H9 (cell line): ENCODE measurements around the gene ANTXRL. TPM values are rescaled to one million over a fixed set of nuclear protein-coding genes. Genes with fewer than 3 reads are reported as not detected.

ENCODE experiments used
- DNase-seq: peaks from one replicate; pipeline ENCODE4 v3.0.0-alpha.2; 2017
- H2AFZ ChIP-seq: one replicate; pipeline ENCODE4 v1.6.1; 2013; ENCODE audit warnings: mild to moderate bottlenecking, low read length, control low read depth, moderate library complexity
- H2AK5ac ChIP-seq: 2 replicates; pipeline ENCODE4 v1.6.1; 2013; ENCODE audit warnings: low read length, control low read depth, mixed read lengths; ENCODE audit not compliant: insufficient read length
- H2BK120ac ChIP-seq: one replicate; pipeline ENCODE4 v1.6.1; 2013; ENCODE audit warnings: low read depth, mild to moderate bottlenecking, low read length, control low read depth, inconsistent platforms; ENCODE audit not compliant: poor library complexity, severe bottlenecking
- H2BK12ac ChIP-seq: 2 replicates; pipeline ENCODE4 v1.6.1; 2013; ENCODE audit warnings: low read length, control low read depth, mixed read lengths, low read depth; ENCODE audit not compliant: insufficient read length
- H2BK15ac ChIP-seq: 2 replicates; pipeline ENCODE4 v1.6.1; 2013; ENCODE audit warnings: low read depth, low read length, control low read depth
- H2BK20ac ChIP-seq: one replicate; pipeline ENCODE4 v1.6.1; 2013; ENCODE audit warnings: low read depth, mild to moderate bottlenecking, low read length, control low read depth, inconsistent platforms; ENCODE audit not compliant: poor library complexity, severe bottlenecking
- H2BK5ac ChIP-seq: 2 replicates; pipeline ENCODE4 v1.6.1; 2013; ENCODE audit warnings: low read length, control low read depth, mixed read lengths; ENCODE audit not compliant: insufficient read length
- H3K14ac ChIP-seq: 2 replicates; pipeline ENCODE4 v1.6.1; 2013; ENCODE audit warnings: low read length, control low read depth; ENCODE audit not compliant: insufficient read depth
- H3K18ac ChIP-seq: 2 replicates; pipeline ENCODE4 v1.6.1; 2013; ENCODE audit warnings: low read depth, mild to moderate bottlenecking, mixed read lengths, low read length, control low read depth; ENCODE audit not compliant: insufficient read length
- H3K23ac ChIP-seq: 2 replicates; pipeline ENCODE4 v1.6.1; 2013; ENCODE audit warnings: low read length, control low read depth, mixed read lengths, low read depth; ENCODE audit not compliant: insufficient read length
- H3K23me2 ChIP-seq: 2 replicates; pipeline ENCODE4 v1.6.1; 2013; ENCODE audit warnings: low read depth, mild to moderate bottlenecking, mixed read lengths, low read length, control low read depth; ENCODE audit not compliant: insufficient read length, poor library complexity, severe bottlenecking
- H3K27ac ChIP-seq: 2 replicates; pipeline ENCODE4 v1.5.1; 2013; ENCODE audit warnings: low read length, control low read depth, mixed read lengths, low read depth; ENCODE audit not compliant: insufficient read length
- H3K27me3 ChIP-seq: 2 replicates; pipeline ENCODE4 v1.6.1; 2013; ENCODE audit warnings: low read length, control low read depth, inconsistent platforms; ENCODE audit not compliant: insufficient read depth
- H3K4ac ChIP-seq: 2 replicates; pipeline ENCODE4 v1.6.1; 2013; ENCODE audit warnings: low read depth, mild to moderate bottlenecking, control low read depth, inconsistent platforms, low read length, moderate library complexity
- H3K4me1 ChIP-seq: 2 replicates; pipeline ENCODE4 v1.6.1; 2013; ENCODE audit warnings: low read length, control low read depth, inconsistent platforms; ENCODE audit not compliant: insufficient read depth
- H3K4me2 ChIP-seq: 2 replicates; pipeline ENCODE4 v1.6.1; 2013; ENCODE audit warnings: low read length, control low read depth, mixed read lengths; ENCODE audit not compliant: insufficient read length, insufficient read depth
- H3K56ac ChIP-seq: 2 replicates; pipeline ENCODE4 v1.6.1; 2013; ENCODE audit warnings: low read depth, mild to moderate bottlenecking, mixed read lengths, low read length, control low read depth; ENCODE audit not compliant: insufficient read length
- H3K79me1 ChIP-seq: 2 replicates; pipeline ENCODE4 v1.6.1; 2013; ENCODE audit warnings: low read depth, mild to moderate bottlenecking, moderate library complexity, low read length, control low read depth, inconsistent platforms; ENCODE audit not compliant: insufficient read depth, poor library complexity, severe bottlenecking
- H3K79me2 ChIP-seq: 2 replicates; pipeline ENCODE4 v1.6.1; 2013; ENCODE audit warnings: low read length, control low read depth, inconsistent platforms; ENCODE audit not compliant: insufficient read depth
- H3K9ac ChIP-seq: 2 replicates; pipeline ENCODE4 v1.6.1; 2013; ENCODE audit warnings: low read length, control low read depth, mixed read lengths; ENCODE audit not compliant: insufficient read length; ENCODE audit errors: extremely low read depth
- H3K9me3 ChIP-seq: one replicate; pipeline ENCODE4 v1.6.1; 2013; ENCODE audit warnings: low read depth, low read length, inconsistent platforms; ENCODE audit not compliant: control insufficient read depth
- H3T11ph ChIP-seq: one replicate; pipeline ENCODE4 v1.6.1; 2013; ENCODE audit warnings: mild to moderate bottlenecking, low read length, control low read depth, inconsistent platforms
- H4K20me1 ChIP-seq: one replicate; pipeline ENCODE4 v1.6.1; 2013; ENCODE audit not compliant: control insufficient read depth, insufficient read length, insufficient read depth
- H4K5ac ChIP-seq: 2 replicates; pipeline ENCODE4 v1.6.1; 2013; ENCODE audit warnings: low read depth, mild to moderate bottlenecking, mixed read lengths, low read length, control low read depth; ENCODE audit not compliant: insufficient read length
- H4K8ac ChIP-seq: replicated peaks from 2 replicates; pipeline ENCODE4 v1.6.1; 2013; ENCODE audit warnings: low read length, control low read depth, mixed read lengths, low read depth; ENCODE audit not compliant: insufficient read length
- H4K91ac ChIP-seq: 2 replicates; pipeline ENCODE4 v1.6.1; 2013; ENCODE audit warnings: low read depth, mild to moderate bottlenecking, moderate library complexity, mixed read lengths, low read length, control low read depth; ENCODE audit not compliant: insufficient read length
- H3K27ac Mint-ChIP-seq, 3 experiments: 2 replicates in 2 of 3; 3 replicates in 1 of 3; pipeline ENCODE4 v1.8.0; 2020 to 2021; ENCODE audit warnings: mixed read lengths in 3 of 3, mild to moderate bottlenecking in 1 of 3, moderate library complexity in 1 of 3
- H3K27me3 Mint-ChIP-seq: 2 replicates; pipeline ENCODE4 v1.8.0; 2021; ENCODE audit warnings: low read depth, mild to moderate bottlenecking, moderate library complexity, mixed read lengths
- H3K36me3 Mint-ChIP-seq, 3 experiments: 2 replicates in 2 of 3; 3 replicates in 1 of 3; pipeline ENCODE4 v1.8.0; 2020 to 2021; ENCODE audit warnings: low read depth in 3 of 3, mixed read lengths in 3 of 3; ENCODE audit not compliant: insufficient read depth in 1 of 3
- H3K4me1 Mint-ChIP-seq, 2 experiments: 2 replicates each; pipeline ENCODE4 v1.8.0; 2020; ENCODE audit warnings: mixed read lengths in 2 of 2
- H3K4me3 Mint-ChIP-seq, 2 experiments: 2 replicates in 1 of 2; 3 replicates in 1 of 2; pipeline ENCODE4 v1.8.0; 2020 to 2021; ENCODE audit warnings: mild to moderate bottlenecking in 2 of 2, mixed read lengths in 2 of 2, moderate library complexity in 1 of 2
- H3K9me3 Mint-ChIP-seq, 2 experiments: 2 replicates in 1 of 2; 3 replicates in 1 of 2; pipeline ENCODE4 v1.8.0; 2020; ENCODE audit warnings: mild to moderate bottlenecking in 2 of 2, mixed read lengths in 2 of 2, moderate library complexity in 1 of 2
- CTCF ChIP-seq: fragments of 200-600 bp; sonication (generic); conservative IDR thresholded peaks from 3 replicates; pipeline ENCODE4 v1.8.0; 2021; ENCODE audit warnings: antibody characterized with exemption, mild to moderate bottlenecking
- WGBS: extraction: QIAGEN DNeasy Blood & Tissue Kit; methylation state at CpG from one replicate; pipeline ENCODE4 v1.1.7; 2013; ENCODE audit warnings: missing lambda C conversion rate, low lambda C conversion rate, mixed read lengths; ENCODE audit not compliant: insufficient read length; ENCODE audit errors: extremely low coverage; 5-methylcytosine and 5-hydroxymethylcytosine counted together
- total RNA-seq: library from RNA; stranded (reverse); gene quantifications from 2 replicates; pipeline ENCODE4 v1.2.1, GENCODE V29; 2021

Gene ANTXRL
- total RNA-seq, 1 experiment from 2014 or later, result not detected

GRCh38 chr10:46301056-46301645 lies 14.4 kb downstream of the ANTXRL start:
- H4K91ac ChIP-seq, result no peak overlapping the region

More at GRCh38 chr10:46301056-46301645, 14.4 kb downstream of the ANTXRL start:
- H3K18ac ChIP-seq, result no peak overlapping the region
- no peak overlapping the region; a peak in 1 of 7 replicates for H3K27ac Mint-ChIP-seq
- no peaks in the 10 kb centered on the region for H3K79me1 ChIP-seq
- H3K23me2 ChIP-seq, result no peaks in the 10 kb centered on the region
- no peak overlapping the region for H4K5ac ChIP-seq
- H3K79me2 ChIP-seq, result no peaks in the 10 kb centered on the region
- no peak overlapping the region for H3K4me2 ChIP-seq
- no peak overlapping the region for H3K23ac ChIP-seq
- H3K27ac ChIP-seq, result no peak overlapping the region
- H2AFZ ChIP-seq, result no peak overlapping the region
- H3K9me3 Mint-ChIP-seq, result no peaks in the 10 kb centered on the region
- no peaks in the 10 kb centered on the region for H3K27me3 ChIP-seq
- H3K4me1 ChIP-seq, result no peaks in the 10 kb centered on the region
- no peak overlapping the region for H4K8ac ChIP-seq
- no peak overlapping the region for H3K9ac ChIP-seq
- no peak overlapping the region for H2BK5ac ChIP-seq
- no peak overlapping the region for H3K14ac ChIP-seq
- H3K4ac ChIP-seq, result no peak overlapping the region
- H3K56ac ChIP-seq, result no peak overlapping the region
- H2BK12ac ChIP-seq, result no peak overlapping the region
- H2BK120ac ChIP-seq, result no peak overlapping the region
- WGBS, result no CpG with 5 or more reads among the region's 5 CpGs
- no peak overlapping the region for H3K4me3 Mint-ChIP-seq
- H3K9me3 ChIP-seq, result no peaks in the 10 kb centered on the region
- H2BK20ac ChIP-seq, result no peak overlapping the region
- H3K4me1 Mint-ChIP-seq, result peaks cover 0 to 4% of the 10 kb centered on the region in 2 experiments; a peak in 2 of 4 replicates
- no peaks in the 10 kb centered on the region for H3K36me3 Mint-ChIP-seq
- no peak for DNase-seq
- no peak overlapping the region for H2AK5ac ChIP-seq
- H4K20me1 ChIP-seq, result no peaks in the 10 kb centered on the region
- no peak overlapping the region for H2BK15ac ChIP-seq
- no peak overlapping the region for H3T11ph ChIP-seq
- no peak for TF ChIP-seq CTCF
- peaks cover 3% of the 10 kb centered on the region; the same call in 1 of the 2 replicates for H3K27me3 Mint-ChIP-seq
